Hematopoietic multipotent progenitor cell treated with erythropoietin and hydrocortisone succinate and interleukin-3 and kit ligand, for 6 days (in vitro differentiated cells): Measurements from ENCODE around the gene ZNF558.
"Not testable (repeated sequence)": the region's sequence is repeated elsewhere in the genome, so short reads cannot be mapped to it uniquely, and the experiment has no call there.

Source experiments
- DNase-seq: peaks from one replicate; pipeline ENCODE4 v3.0.0-alpha.2; 2015

ZNF558 gene

DNA sequence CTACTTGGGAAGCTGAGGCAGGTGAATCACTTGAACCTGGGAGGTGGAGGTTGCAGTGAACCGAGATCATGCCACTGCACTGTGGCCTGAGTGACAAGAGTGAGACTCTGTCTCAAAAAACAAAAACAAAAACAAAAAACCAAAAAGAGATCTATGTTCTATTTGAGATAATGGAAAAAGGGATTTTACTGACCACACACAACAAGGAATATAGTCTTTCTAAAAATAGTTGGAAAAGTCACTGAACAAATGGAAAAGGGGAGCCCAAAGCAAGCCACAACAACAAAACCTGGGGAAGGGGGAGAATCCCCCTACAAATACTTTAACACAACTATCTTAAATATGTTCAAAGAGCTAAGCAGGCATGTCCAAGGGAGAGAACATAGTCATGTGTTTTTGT, 37.3 kb downstream of the ZNF558 start:
- no peak for DNase-seq

DNA sequence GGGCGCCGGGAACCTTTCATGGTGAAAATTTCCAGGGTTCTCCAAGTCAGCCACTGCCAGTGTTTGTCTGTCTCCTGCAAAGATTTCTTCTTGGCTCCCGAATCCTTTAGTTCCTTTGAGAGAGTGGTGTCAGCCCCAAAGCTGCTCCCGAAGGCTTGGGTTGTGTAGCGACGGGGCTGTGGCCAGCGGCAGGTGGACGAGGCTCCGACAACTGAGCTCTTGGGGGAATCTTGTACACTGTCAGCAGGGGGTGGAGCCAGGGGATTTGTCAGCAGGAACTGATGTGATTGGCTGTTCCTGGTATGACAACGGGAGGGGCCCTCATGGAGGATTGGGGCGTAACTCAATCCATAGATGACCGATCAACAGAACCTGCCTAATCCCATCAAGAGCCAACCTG, 58.5 kb downstream of the ZNF558 start:
- not testable (repeated sequence) for DNase-seq

DNA sequence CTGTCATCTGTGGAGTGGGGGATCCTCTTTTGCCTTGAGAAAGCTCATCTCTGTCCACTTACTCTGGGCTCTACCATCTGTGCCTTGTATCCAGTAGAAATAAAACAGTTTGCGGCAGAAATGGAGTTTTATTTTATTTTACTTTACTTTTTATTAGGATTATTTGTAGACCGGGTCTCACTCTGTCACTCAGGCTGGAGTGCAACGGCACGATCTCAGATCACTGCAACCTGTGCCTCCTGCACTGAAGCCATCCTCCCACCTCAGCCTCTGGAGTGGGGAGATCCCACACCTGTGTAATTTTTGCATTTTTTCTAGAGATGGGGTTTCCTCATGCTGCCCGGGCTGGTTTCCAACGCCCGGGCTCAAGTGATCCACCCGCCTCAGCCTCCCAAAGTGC, 62.8 kb downstream of the ZNF558 start:
- not testable (repeated sequence) for DNase-seq

DNA sequence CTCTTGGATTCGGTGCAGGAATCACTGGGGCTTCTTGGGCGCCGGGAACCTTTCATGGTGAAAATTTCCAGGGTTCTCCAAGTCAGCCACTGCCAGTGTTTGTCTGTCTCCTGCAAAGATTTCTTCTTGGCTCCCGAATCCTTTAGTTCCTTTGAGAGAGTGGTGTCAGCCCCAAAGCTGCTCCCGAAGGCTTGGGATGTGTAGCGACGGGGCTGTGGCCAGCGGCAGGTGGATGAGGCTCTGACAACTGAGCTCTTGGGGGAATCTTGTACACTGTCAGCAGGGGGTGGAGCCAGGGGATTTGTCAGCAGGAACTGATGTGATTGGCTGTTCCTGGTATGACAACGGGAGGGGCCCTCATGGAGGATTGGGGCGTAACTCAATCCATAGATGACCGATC, 64.8 kb downstream of the ZNF558 start:
- DNase-seq = not testable (repeated sequence)
